ENCODE measurements around the gene UBE2R2. TPM values are rescaled to one million over a fixed set of nuclear protein-coding genes. Genes with fewer than 3 reads are reported as not detected.
"Not testable (repeated sequence)": the region's sequence is repeated elsewhere in the genome, so short reads cannot be mapped to it uniquely, and the experiment has no call there.

Gene UBE2R2
- total RNA-seq, 2 donors from 2014 or later, result 39.3 to 61.4 TPM

DNA sequence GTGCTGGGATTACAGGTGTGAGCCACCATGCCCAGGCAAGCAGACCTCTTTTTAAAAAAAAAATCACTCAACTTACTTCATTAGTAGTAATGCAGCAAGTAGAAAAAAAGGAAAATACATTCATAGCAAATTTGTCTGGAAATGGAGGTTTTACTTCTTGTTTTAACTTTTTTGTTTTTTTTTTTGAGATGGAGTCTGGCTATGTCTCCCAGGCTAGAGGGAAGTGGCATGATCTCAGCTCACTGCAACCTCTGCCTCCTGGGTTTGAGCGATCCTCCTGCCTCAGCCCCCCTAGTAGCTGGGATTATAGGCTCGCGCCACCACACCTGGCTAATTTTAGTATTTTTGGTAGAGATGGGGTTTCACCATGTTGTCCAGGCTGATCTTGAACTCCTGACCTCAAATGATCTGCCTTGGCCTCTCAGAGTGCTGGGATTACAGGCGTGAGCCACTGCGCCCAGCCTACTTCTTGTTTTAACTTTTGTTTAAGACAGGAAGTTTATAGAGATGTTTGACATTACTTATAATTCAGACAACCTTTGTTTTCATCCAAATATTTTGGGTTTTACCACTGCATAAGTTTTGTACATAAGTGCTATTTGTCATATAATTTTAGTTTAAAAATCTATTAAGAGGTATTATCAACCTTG lies 26.5 kb downstream of the UBE2R2 start:
- Mint-ChIP-seq H3K9me3 (no peaks in the 10 kb centered on the region), H3K27ac (no peak overlapping the region), H3K27me3 (no peaks in the 10 kb centered on the region), H3K4me3 (no peak overlapping the region), H3K36me3 (ENCODE audit: low read depth) (peaks cover 45% of the 10 kb centered on the region), H3K4me1 (peaks cover 19% of the 10 kb centered on the region)
- no peak for ATAC-seq (replicated peaks)

DNA sequence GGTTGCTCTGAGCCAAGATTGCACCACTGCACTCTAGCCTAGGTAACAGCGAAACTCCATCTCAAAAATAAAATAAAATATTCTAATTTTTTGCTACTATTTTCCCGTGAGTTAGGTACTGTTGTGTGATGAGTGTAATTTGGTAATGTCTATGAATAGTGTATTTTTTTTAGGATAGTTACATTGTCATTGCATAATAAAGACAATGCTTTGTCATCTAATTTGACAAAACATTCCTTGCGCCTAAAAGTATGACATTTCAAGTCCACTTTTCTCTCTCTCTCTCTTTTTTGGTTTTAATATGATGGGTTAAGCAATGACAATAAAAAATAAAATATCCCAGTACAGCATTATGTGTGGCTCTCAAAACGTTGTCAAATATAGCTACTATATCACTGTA lies 29.3 kb downstream of the UBE2R2 start:
- no peaks in the 10 kb centered on the region for H3K9me3 Mint-ChIP-seq
- no peak overlapping the region for H3K27ac Mint-ChIP-seq
- no peaks in the 10 kb centered on the region for H3K27me3 Mint-ChIP-seq
- peaks cover 28% of the 10 kb centered on the region for H3K4me1 Mint-ChIP-seq
- no peak for ATAC-seq (replicated peaks)
- H3K4me3 Mint-ChIP-seq, result peak overlapping the region; percentile 28
- peaks cover 27% of the 10 kb centered on the region for H3K36me3 Mint-ChIP-seq (ENCODE audit: low read depth)

DNA sequence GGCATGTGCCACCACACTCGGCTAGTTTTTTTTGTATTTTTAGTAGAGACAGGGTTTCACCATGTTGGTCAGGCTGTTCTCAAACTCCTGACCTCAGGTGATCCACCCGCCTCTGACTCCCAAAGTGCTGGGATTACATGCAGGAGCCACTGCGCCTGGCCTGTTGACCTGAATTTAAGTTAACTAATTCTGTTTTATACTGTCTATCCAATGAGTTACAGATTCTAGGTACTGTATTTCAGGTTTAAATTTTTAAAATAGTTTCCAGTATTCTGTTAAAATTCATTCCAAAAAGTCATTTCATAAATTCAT lies 30.9 kb downstream of the UBE2R2 start:
- H3K27ac Mint-ChIP-seq; H3K4me3 Mint-ChIP-seq; ATAC-seq (replicated peaks); H3K27me3 Mint-ChIP-seq; H3K9me3 Mint-ChIP-seq: not testable (repeated sequence)
- H3K4me1 Mint-ChIP-seq, result peaks cover 19% of the 10 kb centered on the region
- peaks cover 19% of the 10 kb centered on the region for H3K36me3 Mint-ChIP-seq (ENCODE audit: low read depth)

DNA sequence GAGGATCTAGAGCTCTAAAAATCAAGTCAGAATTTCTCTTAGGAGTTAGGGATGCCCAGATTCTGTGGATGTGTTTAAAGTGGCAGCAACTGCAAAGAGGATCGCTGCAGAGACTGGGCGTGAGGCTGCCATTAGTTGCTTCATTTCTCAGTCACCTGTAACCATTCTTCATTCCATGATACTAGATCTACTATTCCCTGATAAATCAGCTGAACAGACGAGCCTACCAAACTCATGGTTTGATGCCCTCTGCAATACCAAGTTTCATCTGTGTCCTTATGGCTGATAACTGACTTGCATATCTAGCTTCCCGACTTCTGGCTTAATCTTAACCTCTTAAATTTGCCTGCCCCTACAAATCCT lies 33.3 kb downstream of the UBE2R2 start:
- peaks cover 23% of the 10 kb centered on the region for H3K4me1 Mint-ChIP-seq
- H3K9me3 Mint-ChIP-seq, result no peaks in the 10 kb centered on the region
- H3K27ac Mint-ChIP-seq, result peak overlapping the region; percentile 11
- H3K36me3 Mint-ChIP-seq (ENCODE audit: low read depth), result peaks cover 18% of the 10 kb centered on the region
- no peaks in the 10 kb centered on the region for H3K27me3 Mint-ChIP-seq
- no peak for ATAC-seq (replicated peaks)
- no peak overlapping the region for H3K4me3 Mint-ChIP-seq

DNA sequence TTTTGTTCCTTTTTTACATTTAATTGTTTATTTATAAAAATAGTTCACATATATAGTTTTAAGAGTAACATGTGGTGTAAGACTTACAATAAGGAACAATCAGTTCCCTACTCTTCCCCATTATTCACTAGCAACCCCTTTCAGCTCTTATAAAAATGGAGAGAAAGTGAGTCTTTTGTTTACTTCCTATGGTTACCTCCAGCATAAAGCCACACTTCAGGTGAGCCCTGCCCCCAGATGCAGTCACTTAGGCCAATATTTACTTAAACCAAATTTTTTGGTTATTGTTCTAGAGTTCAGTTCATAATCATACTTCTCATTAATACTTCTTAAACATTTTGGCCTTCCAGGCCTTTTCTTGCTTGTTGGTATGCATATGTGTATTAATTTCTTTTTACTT lies 33.7 kb downstream of the UBE2R2 start:
- ATAC-seq (replicated peaks), result no peak
- Mint-ChIP-seq H3K36me3 (ENCODE audit: low read depth) (peaks cover 17% of the 10 kb centered on the region), H3K4me1 (peaks cover 25% of the 10 kb centered on the region), H3K4me3 (no peak overlapping the region), H3K27ac (peak overlapping the region; percentile 11), H3K27me3 (no peaks in the 10 kb centered on the region), H3K9me3 (no peaks in the 10 kb centered on the region)

DNA sequence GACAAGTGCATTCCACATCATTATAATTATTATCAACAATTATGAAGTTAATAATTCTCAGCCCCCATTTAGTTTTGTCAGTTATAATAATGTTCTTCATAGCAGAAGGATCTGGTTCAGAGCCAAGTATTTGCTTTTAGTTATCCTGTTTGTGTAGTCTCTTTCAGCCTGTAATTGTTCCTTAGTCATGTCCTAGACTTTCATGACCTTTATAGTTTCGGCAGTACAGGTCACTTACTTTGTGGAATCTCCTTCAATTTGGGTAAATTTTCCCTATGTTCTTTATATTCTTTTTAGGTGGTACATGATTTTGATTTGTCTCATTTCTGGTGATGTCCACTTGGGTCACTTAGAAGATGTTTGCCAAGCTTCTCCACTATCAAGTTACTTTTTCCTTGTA lies 34.3 kb downstream of the UBE2R2 start:
- peaks cover 23% of the 10 kb centered on the region for H3K4me1 Mint-ChIP-seq
- no peak overlapping the region for H3K27ac Mint-ChIP-seq
- H3K9me3 Mint-ChIP-seq, result no peaks in the 10 kb centered on the region
- H3K4me3 Mint-ChIP-seq, result no peak overlapping the region
- ATAC-seq (replicated peaks), result no peak
- H3K36me3 Mint-ChIP-seq (ENCODE audit: low read depth), result peaks cover 17% of the 10 kb centered on the region
- no peaks in the 10 kb centered on the region for H3K27me3 Mint-ChIP-seq

DNA sequence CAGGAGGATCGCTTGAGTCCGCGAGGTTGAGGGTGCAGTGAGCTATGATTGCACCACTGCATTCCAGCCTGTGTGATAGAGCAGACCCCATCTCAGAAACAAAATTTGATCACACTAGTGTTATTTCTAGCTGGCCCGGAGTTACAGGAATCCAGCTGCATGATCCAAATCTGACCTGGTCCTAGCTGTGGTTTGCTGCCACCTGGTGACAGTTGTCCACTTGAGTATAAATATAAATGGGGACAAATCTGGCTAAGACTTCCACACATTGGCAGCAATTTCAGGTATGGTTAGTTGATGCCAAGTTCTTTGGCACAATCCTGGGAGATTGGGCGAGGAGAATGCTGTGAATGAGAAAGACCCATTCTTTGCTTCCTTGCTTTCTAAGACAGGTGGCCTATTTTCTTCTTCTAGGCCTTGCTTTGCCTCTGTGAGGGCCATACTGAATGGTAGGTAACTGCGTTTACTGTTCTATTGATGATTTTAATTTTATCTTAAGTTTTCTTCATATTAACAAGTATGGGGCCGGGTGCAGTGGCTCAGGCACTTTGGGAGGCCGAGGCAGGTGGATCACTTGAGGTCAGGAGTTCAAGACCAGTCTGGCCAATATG lies 35.4 kb downstream of the UBE2R2 start:
- H3K4me1 Mint-ChIP-seq, result peaks cover 20% of the 10 kb centered on the region
- H3K4me3 Mint-ChIP-seq, result no peak overlapping the region
- H3K9me3 Mint-ChIP-seq, result no peaks in the 10 kb centered on the region
- peak; percentile 32 for ATAC-seq (replicated peaks)
- H3K27ac Mint-ChIP-seq, result no peak overlapping the region
- peaks cover 24% of the 10 kb centered on the region for H3K36me3 Mint-ChIP-seq (ENCODE audit: low read depth)
- no peaks in the 10 kb centered on the region for H3K27me3 Mint-ChIP-seq

DNA sequence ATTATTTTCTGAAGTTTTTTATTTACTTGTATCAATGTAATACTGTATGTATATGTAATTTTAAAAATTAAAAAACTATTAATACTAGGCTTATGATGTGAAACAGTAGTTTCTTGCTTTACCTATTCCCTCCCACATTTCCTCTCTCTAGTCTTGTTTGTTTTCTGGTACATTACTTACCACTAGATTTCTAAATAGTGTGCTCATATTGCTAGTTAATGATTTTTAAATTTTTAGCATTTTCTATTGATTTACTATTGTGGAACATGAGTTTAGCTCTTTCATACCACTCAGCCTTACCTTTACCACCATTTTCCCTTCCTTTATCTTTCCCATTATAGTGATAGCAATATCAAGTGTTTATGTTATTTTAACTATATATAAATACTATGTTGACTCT lies 39.3 kb downstream of the UBE2R2 start:
- Mint-ChIP-seq H3K9me3 (no peaks in the 10 kb centered on the region), H3K27me3 (no peaks in the 10 kb centered on the region), H3K4me3 (no peak overlapping the region), H3K36me3 (ENCODE audit: low read depth) (peaks cover 29% of the 10 kb centered on the region), H3K4me1 (peaks cover 13% of the 10 kb centered on the region), H3K27ac (peak overlapping the region; percentile 10)
- ATAC-seq (replicated peaks), result no peak

DNA sequence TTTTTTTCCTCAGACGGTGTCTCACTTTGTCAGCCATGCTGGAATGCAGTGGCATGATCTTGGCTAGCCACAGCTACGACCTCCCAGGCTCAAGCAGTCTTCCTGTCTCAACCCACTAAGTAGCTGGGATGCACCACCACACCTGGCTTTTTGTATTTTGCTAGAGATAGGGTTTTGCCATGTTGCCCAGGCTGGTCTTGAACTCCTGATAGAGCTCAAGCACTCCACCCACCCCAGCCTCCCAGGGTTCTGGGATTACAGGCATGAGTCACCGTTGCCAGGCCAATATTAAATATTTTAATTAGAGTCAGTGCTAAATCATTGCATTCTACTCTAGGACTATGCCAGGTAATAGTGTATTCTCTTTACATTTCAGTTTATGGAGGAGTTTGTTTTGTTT lies 41.5 kb downstream of the UBE2R2 start:
- no peak overlapping the region for H3K27ac Mint-ChIP-seq
- peaks cover 43% of the 10 kb centered on the region for H3K36me3 Mint-ChIP-seq (ENCODE audit: low read depth)
- no peaks in the 10 kb centered on the region for H3K9me3 Mint-ChIP-seq
- H3K4me1 Mint-ChIP-seq, result peaks cover 17% of the 10 kb centered on the region
- no peak for ATAC-seq (replicated peaks)
- H3K27me3 Mint-ChIP-seq, result no peaks in the 10 kb centered on the region
- H3K4me3 Mint-ChIP-seq, result no peak overlapping the region

DNA sequence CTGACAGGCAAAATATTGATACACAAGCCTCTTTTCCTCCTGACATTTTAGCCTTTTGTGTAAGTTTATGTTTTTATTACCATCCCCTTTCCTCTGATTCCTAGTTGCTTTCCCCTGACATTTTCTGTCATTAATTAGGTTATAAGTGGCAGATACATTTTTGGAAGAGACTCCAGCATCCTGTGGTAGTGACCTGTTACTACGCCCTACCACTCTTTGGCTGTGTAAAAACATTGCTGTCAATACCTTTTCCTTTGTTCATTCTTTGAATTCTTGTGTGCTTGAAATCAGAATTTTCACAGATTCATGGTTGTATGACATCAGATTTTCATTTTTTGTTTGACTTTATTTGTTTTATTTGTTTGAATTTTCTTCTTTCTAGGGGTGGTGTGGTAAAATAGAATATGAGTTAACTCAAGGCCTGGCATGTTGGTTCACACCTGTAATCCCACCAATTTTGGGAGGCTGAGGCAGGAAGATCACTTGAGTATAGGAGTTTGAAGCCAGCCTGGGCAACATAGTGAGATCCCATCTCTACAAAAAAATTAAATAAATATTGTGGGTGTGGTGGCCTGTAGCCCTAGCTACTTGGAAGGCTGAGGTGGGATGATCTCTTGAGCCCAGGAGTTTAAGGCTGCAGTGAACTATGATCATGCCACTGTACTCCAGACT lies 43.4 kb downstream of the UBE2R2 start:
- no peak overlapping the region for H3K4me3 Mint-ChIP-seq
- no peak overlapping the region for H3K27ac Mint-ChIP-seq
- H3K36me3 Mint-ChIP-seq (ENCODE audit: low read depth), result peaks cover 37% of the 10 kb centered on the region

DNA sequence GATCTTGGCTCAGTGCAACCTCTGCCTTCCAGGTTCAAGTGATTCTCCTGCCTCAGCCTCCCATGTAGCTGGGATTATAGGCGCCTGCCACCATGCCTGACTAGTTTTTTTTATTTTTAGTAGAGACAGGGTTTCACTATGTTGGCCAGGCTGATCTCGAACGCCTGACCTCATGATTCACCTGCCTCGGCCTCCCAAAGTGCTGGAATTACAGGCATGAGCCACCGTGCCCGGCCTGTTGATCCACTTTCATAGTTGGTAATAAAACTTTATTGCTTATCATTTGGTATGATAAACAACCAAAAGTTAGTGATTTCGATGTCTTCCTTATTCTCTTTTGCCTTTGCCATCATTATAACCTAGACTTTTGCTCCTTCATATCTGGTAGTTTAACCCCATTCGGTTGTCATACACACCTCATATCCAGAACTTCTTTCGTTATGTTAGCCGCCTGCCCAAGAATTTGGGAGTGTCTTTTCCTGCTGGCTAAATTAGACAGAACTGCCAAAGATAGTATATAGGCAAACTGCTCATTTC lies 45.0 kb downstream of the UBE2R2 start:
- ATAC-seq (replicated peaks), result no peak
- Mint-ChIP-seq H3K4me3 (no peak overlapping the region), H3K27ac (no peak overlapping the region), H3K36me3 (ENCODE audit: low read depth) (peaks cover 41% of the 10 kb centered on the region), H3K27me3 (no peaks in the 10 kb centered on the region), H3K9me3 (no peaks in the 10 kb centered on the region), H3K4me1 (peaks cover 13% of the 10 kb centered on the region)

More for the DNA sequence above, 43.4 kb downstream of the UBE2R2 start:
- H3K9me3 Mint-ChIP-seq, result no peaks in the 10 kb centered on the region
- H3K4me1 Mint-ChIP-seq, result peaks cover 12% of the 10 kb centered on the region
- ATAC-seq (replicated peaks), result no peak
- H3K27me3 Mint-ChIP-seq, result no peaks in the 10 kb centered on the region

DNA sequence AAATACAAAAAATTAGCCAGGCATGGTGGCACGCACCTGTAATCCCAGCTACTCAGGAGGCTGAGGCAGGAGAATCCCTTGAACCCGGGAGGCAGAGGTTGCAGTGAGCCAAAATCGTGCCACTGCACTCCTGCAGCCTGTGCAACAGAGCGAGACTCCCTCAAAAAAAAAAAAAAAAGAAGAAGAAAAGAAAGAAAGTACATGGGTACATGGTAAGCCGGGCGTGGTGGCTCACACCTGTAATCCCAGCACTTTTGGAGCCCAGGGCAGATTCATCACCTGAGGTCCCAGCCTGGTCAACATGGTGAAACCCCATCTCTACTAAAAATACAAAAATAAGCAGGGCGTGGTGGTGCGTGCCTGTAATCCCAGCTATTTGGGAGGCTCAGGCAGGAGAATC lies 46.1 kb downstream of the UBE2R2 start:
- not testable (repeated sequence) for H3K9me3 Mint-ChIP-seq; H3K4me3 Mint-ChIP-seq; H3K27ac Mint-ChIP-seq; ATAC-seq (replicated peaks); H3K27me3 Mint-ChIP-seq
- peaks cover 17% of the 10 kb centered on the region for H3K4me1 Mint-ChIP-seq
- peaks cover 45% of the 10 kb centered on the region for H3K36me3 Mint-ChIP-seq (ENCODE audit: low read depth)

DNA sequence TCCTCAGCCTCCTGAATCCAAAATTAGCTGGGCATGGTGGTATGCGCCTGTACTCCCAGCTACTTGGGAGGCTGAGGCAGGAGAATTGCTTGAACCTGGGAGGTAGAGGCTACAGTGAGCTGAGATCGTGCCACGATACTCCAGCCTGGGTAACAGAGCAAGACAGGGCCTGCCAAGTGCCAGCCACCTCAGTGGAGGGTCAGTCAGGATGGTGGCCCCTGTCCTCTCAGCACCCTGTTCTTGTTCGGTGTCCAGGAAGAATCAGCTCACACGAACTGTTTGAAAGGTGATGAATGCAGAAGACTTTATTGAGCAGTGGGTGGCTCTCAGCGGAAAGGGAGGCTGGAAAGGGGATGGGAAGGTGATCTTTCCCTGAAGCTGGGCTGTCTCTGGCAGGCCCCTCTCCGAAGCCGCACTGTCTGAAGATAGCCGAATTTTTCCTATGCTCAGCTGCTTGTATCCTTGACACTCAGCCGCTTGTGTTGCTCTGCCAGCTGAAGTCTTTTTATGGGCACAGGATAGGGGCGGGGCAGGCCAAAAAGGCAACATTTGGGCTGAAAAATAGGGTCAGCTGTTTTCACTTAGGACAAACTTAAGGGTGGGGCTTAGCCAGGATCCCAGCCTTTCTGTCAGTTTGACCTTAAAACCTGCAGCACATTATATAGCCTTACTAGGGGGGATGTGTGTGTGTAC lies 50.9 kb downstream of the UBE2R2 start:
- ATAC-seq (replicated peaks), result no peak
- no peak overlapping the region for H3K4me3 Mint-ChIP-seq
- peaks cover 12% of the 10 kb centered on the region for H3K4me1 Mint-ChIP-seq
- H3K9me3 Mint-ChIP-seq, result no peaks in the 10 kb centered on the region
- no peaks in the 10 kb centered on the region for H3K27me3 Mint-ChIP-seq
- no peak overlapping the region for H3K27ac Mint-ChIP-seq
- H3K36me3 Mint-ChIP-seq (ENCODE audit: low read depth), result peaks cover 31% of the 10 kb centered on the region

DNA sequence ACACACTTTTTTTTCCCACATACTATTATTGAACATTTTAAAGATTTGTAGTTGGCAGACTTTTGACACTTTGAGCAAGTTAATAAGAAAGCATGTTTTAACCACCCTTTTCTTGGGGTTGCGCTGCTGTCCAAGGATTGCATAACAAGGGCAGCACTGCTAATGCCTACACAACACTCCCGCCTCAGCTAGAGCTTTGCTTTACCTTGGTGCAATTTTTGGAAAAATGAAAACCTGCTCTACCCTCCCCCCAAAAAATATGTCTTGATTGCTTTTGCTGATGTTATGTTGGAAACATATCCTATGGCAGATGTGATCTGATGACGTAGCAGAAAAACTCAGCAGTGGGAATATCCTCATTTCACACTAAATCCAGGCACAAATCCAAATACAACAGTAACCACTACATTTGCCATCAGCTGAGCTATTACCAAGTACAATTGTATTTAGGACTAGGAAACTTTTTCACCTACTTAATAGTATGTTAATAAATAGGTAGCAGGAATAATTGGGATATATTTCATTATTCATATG lies 51.5 kb downstream of the UBE2R2 start:
- Mint-ChIP-seq H3K27me3 (no peaks in the 10 kb centered on the region), H3K4me3 (no peak overlapping the region), H3K9me3 (no peaks in the 10 kb centered on the region), H3K4me1 (peaks cover 12% of the 10 kb centered on the region), H3K27ac (no peak overlapping the region), H3K36me3 (ENCODE audit: low read depth) (peaks cover 25% of the 10 kb centered on the region)
- no peak for ATAC-seq (replicated peaks)
